IMR-90 (cell line): ENCODE measurements around the gene TCP11L1. TPM values are rescaled to one million over a fixed set of nuclear protein-coding genes. Genes with fewer than 3 reads are reported as not detected.

Source experiments
- ATAC-seq: fragments of 200-7000 bp; cut with Tn5 transposase; 2 replicates; pipeline ENCODE4 v1.9.1; 2020; ENCODE audit warnings: low read depth, mild to moderate bottlenecking, moderate library complexity
- BruUV-seq: library from RNA; stranded (reverse); fragments of 400-500 nt; replicated peaks from 2 replicates; lab custom pipeline; 2021; lab: Mats Ljungman, UMichigan
- CTCF ChIA-PET: fragments of 300-600 bp; formaldehyde crosslinking; extraction: SDS; loops from one replicate; lab custom pipeline; 2021; ENCODE audit warnings: antibody characterized with exemption; lab: Yijun Ruan, JAX
- POLR2A ChIA-PET: fragments of 300-600 bp; sonication (Branson Sonifier 250); formaldehyde crosslinking; loops from one replicate; lab custom pipeline; 2022; ENCODE audit warnings: antibody characterized with exemption; ENCODE audit not compliant: unreplicated experiment; lab: Charles Lee
- DNase-seq: peaks from one replicate; pipeline ENCODE4 v3.0.0; 2013
- H2AFZ ChIP-seq: replicated peaks from 2 replicates; pipeline ENCODE3; 2013; ENCODE audit warnings: low read length, mild to moderate bottlenecking; ENCODE audit not compliant: poor library complexity
- H2AK5ac ChIP-seq: 2 replicates; pipeline ENCODE4 v1.6.1; 2013; ENCODE audit warnings: low read depth, low read length, inconsistent platforms
- H2AK9ac ChIP-seq: replicated peaks from 2 replicates; pipeline ENCODE3; 2013; ENCODE audit warnings: mild to moderate bottlenecking, low read depth, low read length, moderate library complexity; ENCODE audit not compliant: poor library complexity
- H2BK120ac ChIP-seq: 2 replicates; pipeline ENCODE4 v1.6.1; 2013; ENCODE audit warnings: low read depth, low read length, inconsistent platforms
- H2BK15ac ChIP-seq: 3 replicates; pipeline ENCODE4 v1.6.1; 2013; ENCODE audit warnings: low read depth, low read length, inconsistent platforms
- H2BK20ac ChIP-seq: 2 replicates; pipeline ENCODE4 v1.6.1; 2013; ENCODE audit warnings: low read depth, mild to moderate bottlenecking, inconsistent platforms, low read length, moderate library complexity
- H2BK5ac ChIP-seq: 2 replicates; pipeline ENCODE4 v1.6.1; 2013; ENCODE audit warnings: mild to moderate bottlenecking, low read depth, low read length, inconsistent platforms; ENCODE audit not compliant: poor library complexity, severe bottlenecking
- H3K14ac ChIP-seq: replicated peaks from 2 replicates; pipeline ENCODE4 v1.6.1; 2013; ENCODE audit warnings: low read depth, low read length, inconsistent platforms
- H3K18ac ChIP-seq: 2 replicates; pipeline ENCODE4 v1.6.1; 2013; ENCODE audit warnings: low read depth, low read length, control low read depth
- H3K23ac ChIP-seq: 2 replicates; pipeline ENCODE4 v1.6.1; 2013; ENCODE audit warnings: low read depth, low read length, inconsistent platforms
- H3K27ac ChIP-seq: 2 replicates; pipeline ENCODE4 v1.5.1; 2013; ENCODE audit warnings: mild to moderate bottlenecking, control low read depth, low read length; ENCODE audit not compliant: insufficient read depth
- H3K27me3 ChIP-seq: 2 replicates; pipeline ENCODE4 v1.6.1; 2013; ENCODE audit warnings: low read length; ENCODE audit not compliant: control insufficient read depth, insufficient read depth
- H3K36me3 ChIP-seq: 2 replicates; pipeline ENCODE4 v1.6.1; 2013; ENCODE audit warnings: low read length, mixed read lengths; ENCODE audit not compliant: control insufficient read depth, insufficient read depth
- H3K4ac ChIP-seq: 2 replicates; pipeline ENCODE4 v1.6.1; 2013; ENCODE audit warnings: low read depth, low read length, inconsistent platforms
- H3K4me1 ChIP-seq: 2 replicates; pipeline ENCODE4 v1.6.1; 2013; ENCODE audit warnings: low read length, mixed read lengths; ENCODE audit not compliant: control insufficient read depth, insufficient read depth
- H3K4me2 ChIP-seq: 2 replicates; pipeline ENCODE4 v1.6.1; 2013; ENCODE audit warnings: low read depth, mild to moderate bottlenecking, control low read depth, low read length, moderate library complexity
- H3K4me3 ChIP-seq: 2 replicates; pipeline ENCODE4 v1.5.1; 2013; ENCODE audit warnings: low read depth, mild to moderate bottlenecking, control low read depth, low read length, moderate library complexity; ENCODE audit not compliant: insufficient read depth
- H3K56ac ChIP-seq: 2 replicates; pipeline ENCODE4 v1.6.1; 2013; ENCODE audit warnings: low read length, inconsistent platforms; ENCODE audit not compliant: insufficient read depth; ENCODE audit errors: extremely low read depth
- H3K79me1 ChIP-seq, 2 experiments: 2 replicates each; pipeline ENCODE4 v1.6.1; 2013; ENCODE audit warnings: low read length in 2 of 2, inconsistent platforms in 1 of 2, low read depth in 1 of 2
- H3K9ac ChIP-seq: 2 replicates; pipeline ENCODE4 v1.6.1; 2013; ENCODE audit warnings: low read depth, low read length, control low read depth
- H3K9me1 ChIP-seq: 2 replicates; pipeline ENCODE4 v1.6.1; 2013; ENCODE audit warnings: low read length, inconsistent platforms; ENCODE audit not compliant: insufficient read depth
- H3K9me3 ChIP-seq: 2 replicates; pipeline ENCODE4 v1.6.1; 2013; ENCODE audit warnings: low read length; ENCODE audit not compliant: control insufficient read depth, insufficient read depth
- H4K20me1 ChIP-seq: 2 replicates; pipeline ENCODE4 v1.6.1; 2013; ENCODE audit warnings: low read length, inconsistent platforms; ENCODE audit not compliant: insufficient read depth
- H4K5ac ChIP-seq: 2 replicates; pipeline ENCODE4 v1.6.1; 2013; ENCODE audit warnings: mild to moderate bottlenecking, low read depth, low read length, control low read depth
- H4K8ac ChIP-seq, 2 experiments: 2 replicates each; pipeline ENCODE4 v1.6.1; 2013; ENCODE audit warnings: low read depth in 2 of 2, low read length in 2 of 2, control low read depth in 1 of 2, inconsistent platforms in 1 of 2
- H4K91ac ChIP-seq: 2 replicates; pipeline ENCODE4 v1.6.1; 2013; ENCODE audit warnings: low read depth, low read length, inconsistent platforms; ENCODE audit not compliant: insufficient read depth
- BHLHE40 ChIP-seq: fragments of 150-350 bp; IDR thresholded peaks from 2 replicates; pipeline ENCODE4 v1.6.1; 2016; ENCODE audit warnings: mild to moderate bottlenecking, low read depth, low read length
- CEBPB ChIP-seq: IDR thresholded peaks from 2 replicates; pipeline ENCODE4 v1.6.1; 2012; ENCODE audit warnings: low read depth, low read length, improper control_type of control experiment
- CHD1 ChIP-seq: IDR thresholded peaks from 2 replicates; pipeline ENCODE4 v1.6.1; 2012; ENCODE audit warnings: low read depth, low read length, improper control_type of control experiment
- CTCF ChIP-seq: conservative IDR thresholded peaks from 2 replicates; pipeline ENCODE4 v1.5.1; 2012; ENCODE audit warnings: mild to moderate bottlenecking, low read depth, low read length, improper control_type of control experiment
- ELK1 ChIP-seq: fragments of 150-350 bp; IDR thresholded peaks from 2 replicates; pipeline ENCODE4 v1.6.1; 2016; ENCODE audit warnings: low read depth, mild to moderate bottlenecking, low read length, moderate library complexity, borderline replicate concordance
- FOS ChIP-seq: fragments of 150-350 bp; IDR thresholded peaks from 2 replicates; pipeline ENCODE4 v1.6.1; 2016; ENCODE audit warnings: low read depth, low read length
- MAFK ChIP-seq: IDR thresholded peaks from 2 replicates; pipeline ENCODE4 v1.6.1; 2012; ENCODE audit warnings: low read depth, low read length, improper control_type of control experiment
- MAZ ChIP-seq: IDR thresholded peaks from 2 replicates; pipeline ENCODE4 v1.6.1; 2012; ENCODE audit warnings: low read depth, mild to moderate bottlenecking, low read length, improper control_type of control experiment, moderate library complexity, borderline replicate concordance
- MXI1 ChIP-seq: IDR thresholded peaks from 2 replicates; pipeline ENCODE4 v1.6.1; 2012; ENCODE audit warnings: low read depth, mild to moderate bottlenecking, low read length, moderate library complexity, borderline replicate concordance
- RAD21 ChIP-seq: IDR thresholded peaks from 2 replicates; pipeline ENCODE4 v1.6.1; 2012; ENCODE audit warnings: low read length, improper control_type of control experiment
- RCOR1 ChIP-seq: IDR thresholded peaks from 2 replicates; pipeline ENCODE4 v1.6.1; 2012; ENCODE audit warnings: mild to moderate bottlenecking, low read length, improper control_type of control experiment; ENCODE audit not compliant: insufficient replicate concordance
- RFX5 ChIP-seq: IDR thresholded peaks from 2 replicates; pipeline ENCODE4 v1.8.0; 2012; ENCODE audit warnings: low read depth, mild to moderate bottlenecking, low read length, moderate library complexity
- SMC3 ChIP-seq: fragments of 150-350 bp; IDR thresholded peaks from 2 replicates; pipeline ENCODE4 v1.6.1; 2016; ENCODE audit warnings: low read depth, mild to moderate bottlenecking, antibody characterized with exemption, low read length, moderate library complexity
- WGBS, 2 experiments: methylation state at CpG; one replicate each; pipeline versions ENCODE4 v1.1.5 to v1.1.7; 2013; ENCODE audit warnings: missing lambda C conversion rate in 2 of 2; ENCODE audit not compliant: insufficient read length in 1 of 2; ENCODE audit errors: extremely low coverage in 2 of 2; 5-methylcytosine and 5-hydroxymethylcytosine counted together
- dilution Hi-C: fragments of 300-500 bp; cut with HindIII; formaldehyde crosslinking; loops from one replicate; pipeline ENCODE4 v1.14.3; 2018; ENCODE audit warnings: low sequenced_read_pairs; ENCODE audit not compliant: unreplicated experiment
- in situ Hi-C: fragments of 300-500 bp; cut with MboI; formaldehyde crosslinking; loops from 3 replicates; pipeline ENCODE4 v1.14.3; 2019; ENCODE audit warnings: low sequenced_read_pairs, inconsistent platforms, mixed read lengths
- intact Hi-C: fragments of 100-400 bp; cut with micrococcal nuclease; formaldehyde crosslinking; loops from 2 replicates; pipeline ENCODE4 v1.10.0; 2022
- polyA plus RNA-seq, 3 experiments: library from polyadenylated mRNA; depleted of rRNA; stranded (reverse); fragments of >200 nt; gene quantifications; 2 replicates each; pipeline ENCODE4 v1.2.3, GENCODE V29; 2012; ENCODE audit warnings: low replicate concordance in 1 of 3
- total RNA-seq: library from RNA; depleted of rRNA; stranded (reverse); fragments of >200 nt; gene quantifications from 2 replicates; pipeline ENCODE4 v1.2.3, GENCODE V29; 2012
- TF ChIP-seq, protein P1 (sequence below): fragments of 150-350 bp; IDR thresholded peaks from 2 replicates; pipeline ENCODE4 v1.6.1; 2017; ENCODE audit warnings: mild to moderate bottlenecking, antibody characterized with exemption, low read length, low read depth

Gene TCP11L1
- total and polyA plus RNA-seq, 2 of the 4 experiments (the other 2 are of a cell fraction) = 13.9 to 17.4 TPM

GRCh38 chr11:33060271-33060670 is 20.9 kb downstream of the TCP11L1 start:
- peaks cover 0 to 12% of the 10 kb centered on the region in 2 experiments; a peak in 2 of 4 replicates for H3K79me1 ChIP-seq
- H3K4ac ChIP-seq = peak overlapping the region; percentile 67; the same call in 1 of the 2 replicates
- H3K9ac ChIP-seq = no peak overlapping the region
- H2BK15ac ChIP-seq = no peak overlapping the region
- H2BK20ac ChIP-seq = no peak overlapping the region
- DNase-seq (no peak), ATAC-seq (no peak)
- no peak overlapping the region for H3K4me2 ChIP-seq
- ChIA-PET POLR2A (no interaction called here), CTCF (no interaction called here)
- peaks cover 15% of the 10 kb centered on the region; the same call in 1 of the 2 replicates for H3K9me1 ChIP-seq
- WGBS, 2 experiments = no CpG with 5 or more reads among the region's 3 CpGs
- H2AK9ac ChIP-seq = no peak overlapping the region
- TF ChIP-seq ELK1 (no peak), MAZ (no peak), FOS (no peak), CTCF (no peak), RAD21 (no peak), BHLHE40 (no peak), RFX5 (no peak), CHD1 (no peak), SMC3 (no peak), MAFK (no peak), RCOR1 (no peak), MXI1 (no peak), CEBPB (no peak)
- TF ChIP-seq, protein P1, sequence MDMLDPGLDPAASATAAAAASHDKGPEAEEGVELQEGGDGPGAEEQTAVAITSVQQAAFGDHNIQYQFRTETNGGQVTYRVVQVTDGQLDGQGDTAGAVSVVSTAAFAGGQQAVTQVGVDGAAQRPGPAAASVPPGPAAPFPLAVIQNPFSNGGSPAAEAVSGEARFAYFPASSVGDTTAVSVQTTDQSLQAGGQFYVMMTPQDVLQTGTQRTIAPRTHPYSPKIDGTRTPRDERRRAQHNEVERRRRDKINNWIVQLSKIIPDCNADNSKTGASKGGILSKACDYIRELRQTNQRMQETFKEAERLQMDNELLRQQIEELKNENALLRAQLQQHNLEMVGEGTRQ = no peak
- no TSS peak for BruUV-seq
- no peak overlapping the region for H3K27ac ChIP-seq
- no peak overlapping the region for H3K18ac ChIP-seq
- no peaks in the 10 kb centered on the region for H3K9me3 ChIP-seq
- H2AK5ac ChIP-seq = no peak overlapping the region
- H3K23ac ChIP-seq = no peak overlapping the region
- H4K8ac ChIP-seq = no peak overlapping the region
- no peak overlapping the region for H4K91ac ChIP-seq
- dilution Hi-C loops = no loop called here
- H2BK120ac ChIP-seq = no peak overlapping the region
- H3K27me3 ChIP-seq = no peaks in the 10 kb centered on the region
- in situ Hi-C loops = loop anchor here (5.0 to 25.0 kb wide), 3 partner anchors 103 to 473 kb away; partner anchors contain the start of genes EIF3M and PRRG4
- H3K56ac ChIP-seq = no peak overlapping the region
- H3K4me3 ChIP-seq = no peak overlapping the region
- H3K14ac ChIP-seq = no peak overlapping the region
- no peak overlapping the region for H4K5ac ChIP-seq
- intact Hi-C loops = loop anchor here (5.0 kb wide), 1 partner anchor 168 kb away; the partner anchor contains the start of gene QSER1
- no peak overlapping the region for H2AFZ ChIP-seq
- H3K36me3 ChIP-seq = peaks cover 27% of the 10 kb centered on the region
- H3K4me1 ChIP-seq = peaks cover 7% of the 10 kb centered on the region; the same call in 1 of the 2 replicates
- no peaks in the 10 kb centered on the region for H4K20me1 ChIP-seq
- no peak overlapping the region for H2BK5ac ChIP-seq
